IPS-18c (cell line): Measurements from ENCODE around the gene RUNX2.

Source experiments
- H3K4me3 ChIP-seq: 2 replicates; pipeline ENCODE4 v1.7.0; 2013; ENCODE audit warnings: low read depth, mild to moderate bottlenecking, low read length, moderate library complexity; ENCODE audit not compliant: insufficient read depth
- H3K9me3 ChIP-seq: one replicate; pipeline ENCODE4 v1.6.1; 2013; ENCODE audit warnings: mild to moderate bottlenecking, low read length, moderate library complexity; ENCODE audit not compliant: control insufficient read depth, insufficient read depth

RUNX2 gene

DNA sequence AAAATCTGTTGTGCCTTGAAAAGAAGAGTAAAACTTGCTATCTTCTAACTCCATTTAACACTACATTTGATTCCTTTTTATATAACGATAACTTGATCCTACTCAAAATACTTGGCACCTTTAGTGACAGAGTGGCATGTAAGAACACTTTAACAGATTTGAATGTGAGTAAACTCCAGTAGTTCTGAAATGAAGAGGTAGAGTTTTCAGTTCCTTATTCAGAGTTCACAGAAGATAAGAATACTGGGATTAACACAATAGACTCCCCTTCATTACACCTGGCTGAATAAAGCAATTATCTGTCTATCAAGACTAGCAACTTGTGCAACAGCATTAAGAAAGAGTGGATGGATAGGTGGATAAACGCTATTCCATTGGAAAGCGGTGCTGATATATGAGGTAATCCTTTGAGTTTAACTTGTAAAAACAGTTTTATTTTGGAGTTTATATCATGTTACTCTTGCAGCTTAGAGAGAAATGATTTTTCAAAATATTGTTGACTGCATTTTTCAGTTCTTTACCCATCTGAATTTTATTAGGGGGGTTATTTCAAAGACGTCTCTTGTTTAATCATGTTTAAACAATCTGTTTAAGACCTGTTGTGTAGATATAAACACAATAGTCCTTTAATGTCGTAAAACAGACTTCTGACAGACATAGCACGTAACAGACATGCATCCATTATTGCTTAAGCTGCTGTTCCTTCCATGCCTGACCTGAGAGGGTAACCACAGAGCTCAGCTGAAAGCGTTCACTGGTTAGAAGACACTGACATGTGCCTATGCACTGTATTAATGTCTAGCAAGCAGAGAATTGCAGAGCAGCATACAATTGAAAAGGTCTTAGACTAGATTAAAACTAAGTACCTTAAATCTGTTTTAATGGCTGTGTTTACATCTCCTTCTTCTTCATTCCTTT lies 152.0 kb downstream of the RUNX2 start:
- H3K4me3 ChIP-seq = no peak overlapping the region

DNA sequence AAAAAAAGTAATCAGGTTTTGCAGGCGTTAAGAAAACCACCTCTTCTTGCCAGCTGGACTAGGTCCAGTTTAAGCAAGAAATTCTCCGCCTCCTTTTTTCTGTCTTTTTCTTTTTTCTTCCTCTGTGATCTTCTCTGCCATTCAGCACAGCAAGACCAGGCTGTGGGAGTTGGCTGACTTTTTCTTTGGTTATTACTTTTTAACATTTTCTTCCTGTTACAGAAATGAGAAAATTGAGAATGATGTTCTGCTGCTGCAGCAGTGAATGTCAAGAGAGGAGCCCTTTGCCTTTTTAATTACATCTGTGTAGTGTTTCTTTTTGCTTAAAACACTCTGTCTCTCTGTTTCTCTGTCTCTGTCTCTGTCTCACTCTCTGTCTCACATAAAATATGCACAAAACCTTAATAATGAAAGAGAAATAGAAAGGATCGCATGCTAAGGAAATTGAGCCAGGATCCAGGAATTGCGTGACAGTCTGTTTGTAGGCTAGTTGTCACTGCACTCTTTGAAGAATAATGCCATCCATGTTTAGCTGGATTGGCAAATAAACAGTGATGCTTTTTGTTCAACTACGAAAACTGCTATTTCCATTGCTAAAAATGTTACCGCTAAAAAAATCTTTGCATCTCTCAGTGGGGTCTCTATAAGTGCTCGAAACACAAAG lies 152.8 kb downstream of the RUNX2 start:
- Histone ChIP-seq H3K9me3 (no peaks in the 10 kb centered on the region), H3K4me3 (no peak overlapping the region)

More for the DNA sequence above, 152.0 kb downstream of the RUNX2 start:
- no peaks in the 10 kb centered on the region for H3K9me3 ChIP-seq

DNA sequence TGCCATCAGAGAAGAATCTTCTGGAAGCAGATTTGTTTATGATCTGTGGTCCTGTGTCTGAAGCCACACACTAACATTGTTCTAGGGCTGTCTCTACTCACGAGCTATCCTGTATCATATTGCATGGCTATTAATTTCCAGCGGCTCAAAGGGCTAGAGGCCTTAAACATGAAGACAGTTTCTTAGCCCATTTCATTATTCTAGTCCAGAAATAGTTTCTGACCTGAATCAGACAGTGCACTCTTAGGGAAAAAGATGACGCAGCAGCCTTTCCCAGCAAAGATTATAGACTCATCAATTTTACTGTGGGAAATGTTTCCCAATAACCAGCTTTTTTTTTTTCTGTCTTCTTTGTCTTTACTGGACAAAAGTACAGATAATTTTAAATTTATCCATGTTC lies 154.9 kb downstream of the RUNX2 start:
- Histone ChIP-seq H3K4me3 (no peak overlapping the region), H3K9me3 (no peaks in the 10 kb centered on the region)

DNA sequence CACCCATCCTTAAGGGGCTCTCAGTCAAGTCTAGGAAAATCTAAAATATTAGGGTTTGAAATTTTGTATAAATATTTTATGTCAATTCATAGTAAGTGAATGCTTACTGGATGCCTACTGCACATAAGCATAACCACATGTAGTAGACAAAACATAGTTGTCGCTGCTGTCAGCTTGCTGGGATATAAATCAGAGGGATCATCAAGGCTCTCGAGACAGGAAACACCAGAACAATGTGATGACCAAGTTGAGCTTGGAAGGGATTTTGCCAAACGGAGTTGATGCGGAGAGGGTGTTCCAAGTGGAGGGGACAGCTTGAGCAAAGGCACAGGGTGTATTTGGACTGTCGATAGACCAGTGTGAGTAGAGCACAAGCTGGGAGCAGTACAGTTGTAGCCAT lies 155.4 kb downstream of the RUNX2 start:
- Histone ChIP-seq H3K9me3 (no peaks in the 10 kb centered on the region), H3K4me3 (no peak overlapping the region)

DNA sequence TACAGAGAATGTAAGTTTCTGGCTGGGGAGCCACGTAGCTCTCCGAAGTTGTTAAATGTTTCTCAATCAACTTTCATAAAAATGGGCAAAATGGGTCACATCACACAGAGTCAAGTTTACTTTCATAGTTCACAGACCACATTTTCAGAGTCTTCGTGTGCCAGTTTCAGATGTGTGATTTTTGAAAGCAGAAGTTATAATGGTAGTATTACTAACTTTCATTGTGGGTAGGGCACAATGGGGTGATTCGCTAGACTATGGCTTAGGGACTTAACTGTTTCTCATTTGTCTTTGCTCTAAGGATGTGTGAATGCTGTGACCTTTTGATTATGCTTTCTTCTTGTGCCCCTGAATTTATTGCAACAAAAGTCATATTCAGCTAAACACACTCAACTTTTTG lies 158.6 kb downstream of the RUNX2 start:
- H3K4me3 ChIP-seq = no peak overlapping the region
- no peaks in the 10 kb centered on the region for H3K9me3 ChIP-seq

DNA sequence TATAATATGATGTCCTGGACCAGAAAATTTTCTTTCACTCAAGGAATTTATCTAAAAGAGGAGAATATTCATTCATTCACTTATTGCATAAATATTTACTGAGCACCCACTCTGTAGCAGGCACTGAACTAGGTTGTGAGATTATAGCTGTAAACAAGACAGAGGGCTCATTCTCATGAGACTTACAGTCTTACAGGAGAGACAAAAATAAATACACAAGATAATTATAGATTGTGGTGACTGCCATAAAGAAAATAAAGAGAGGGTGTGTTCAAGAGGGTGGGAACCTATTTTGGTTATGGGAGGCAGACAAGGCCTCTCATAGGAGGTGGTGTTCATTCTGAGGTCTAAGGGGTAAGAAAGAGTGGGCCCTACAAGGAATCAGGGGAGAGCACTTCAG lies 159.5 kb downstream of the RUNX2 start:
- Histone ChIP-seq H3K9me3 (no peaks in the 10 kb centered on the region), H3K4me3 (no peak overlapping the region)

DNA sequence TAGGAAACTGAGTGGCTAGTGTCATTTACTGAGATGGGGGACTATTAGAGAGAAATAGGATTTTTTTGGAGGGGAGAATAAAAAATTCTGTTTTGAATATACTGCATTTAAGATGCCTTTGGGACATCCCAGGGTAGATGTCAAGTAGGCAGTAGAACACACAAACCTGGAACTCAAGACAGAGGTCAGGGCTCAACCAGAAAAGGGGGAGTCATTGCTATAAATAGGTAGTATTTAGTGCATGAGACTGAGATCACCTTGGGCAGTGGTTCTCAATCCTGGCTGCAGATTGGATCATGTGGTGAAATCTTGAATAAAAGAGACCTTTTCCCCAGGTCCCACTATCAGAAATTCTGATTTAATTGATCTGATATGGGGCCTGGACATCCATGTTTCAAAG lies 160.1 kb downstream of the RUNX2 start:
- no peaks in the 10 kb centered on the region for H3K9me3 ChIP-seq
- H3K4me3 ChIP-seq = no peak overlapping the region

DNA sequence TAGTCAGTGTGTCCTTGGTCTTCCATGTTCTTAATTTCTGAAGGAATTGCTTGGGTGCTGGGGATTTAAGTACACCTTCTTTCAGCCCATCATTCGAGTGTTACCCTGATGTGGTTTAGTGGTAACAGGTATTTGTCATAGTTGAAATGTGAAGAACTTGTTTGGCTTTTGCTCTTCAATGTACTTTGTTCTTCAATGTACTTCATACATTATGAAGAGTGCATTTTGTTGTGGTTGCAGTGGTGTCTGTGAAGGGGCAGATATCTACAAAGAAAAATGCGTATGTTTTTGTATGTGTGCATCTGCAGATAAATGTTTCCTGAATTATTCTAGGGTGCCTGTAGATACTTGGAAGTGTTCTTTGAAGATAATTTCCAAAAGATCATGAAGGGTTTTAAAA lies 160.8 kb downstream of the RUNX2 start:
- no peaks in the 10 kb centered on the region for H3K9me3 ChIP-seq
- H3K4me3 ChIP-seq = no peak overlapping the region

DNA sequence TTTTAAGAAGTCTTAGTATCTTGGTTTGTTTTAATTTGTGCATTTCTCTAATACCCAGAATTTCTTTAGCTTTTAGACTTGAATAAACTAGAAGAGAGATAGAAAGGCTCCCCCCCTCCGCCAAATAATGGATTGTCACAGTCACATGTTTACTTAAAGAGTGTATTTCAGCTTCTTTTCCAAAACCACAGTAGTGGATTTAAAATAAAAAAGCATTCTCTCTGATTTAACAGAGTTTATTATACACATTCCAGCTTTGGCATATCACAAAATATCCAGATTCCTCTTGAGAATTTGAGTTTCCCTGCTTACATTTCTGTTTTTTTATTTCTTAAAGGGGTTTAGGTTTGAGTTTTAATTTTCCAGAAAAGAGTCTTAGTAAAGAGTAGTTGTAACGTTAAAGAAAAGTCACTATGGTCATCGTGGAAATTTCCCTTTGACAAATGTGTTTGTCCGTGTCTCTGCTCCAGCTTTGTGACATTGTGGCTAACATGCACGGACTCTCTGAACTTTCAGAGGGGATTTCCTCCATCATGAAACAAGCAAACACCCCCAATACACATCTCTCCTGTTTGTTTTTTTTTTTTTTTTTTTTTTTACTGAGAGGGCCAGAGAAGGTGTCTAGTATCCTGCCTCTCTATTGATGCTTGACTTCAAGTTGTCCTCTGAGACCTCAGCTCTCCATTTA lies 163.1 kb downstream of the RUNX2 start:
- H3K9me3 ChIP-seq = no peaks in the 10 kb centered on the region

DNA sequence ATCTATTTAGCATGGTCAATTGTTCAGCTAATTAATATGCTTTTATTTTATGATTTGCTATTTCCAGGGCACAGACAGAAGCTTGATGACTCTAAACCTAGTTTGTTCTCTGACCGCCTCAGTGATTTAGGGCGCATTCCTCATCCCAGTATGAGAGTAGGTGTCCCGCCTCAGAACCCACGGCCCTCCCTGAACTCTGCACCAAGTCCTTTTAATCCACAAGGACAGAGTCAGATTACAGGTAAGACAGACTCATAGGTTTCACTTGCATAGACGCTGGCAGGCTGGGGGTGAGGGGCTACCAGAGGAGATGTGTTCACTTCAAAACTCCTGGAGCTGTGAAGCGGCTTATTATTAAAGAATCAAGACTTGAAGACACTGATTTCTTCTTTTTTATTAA lies 163.7 kb downstream of the RUNX2 start:
- no peak overlapping the region for H3K4me3 ChIP-seq
- H3K9me3 ChIP-seq = no peaks in the 10 kb centered on the region

More for the DNA sequence above, 163.1 kb downstream of the RUNX2 start:
- no peak overlapping the region for H3K4me3 ChIP-seq

DNA sequence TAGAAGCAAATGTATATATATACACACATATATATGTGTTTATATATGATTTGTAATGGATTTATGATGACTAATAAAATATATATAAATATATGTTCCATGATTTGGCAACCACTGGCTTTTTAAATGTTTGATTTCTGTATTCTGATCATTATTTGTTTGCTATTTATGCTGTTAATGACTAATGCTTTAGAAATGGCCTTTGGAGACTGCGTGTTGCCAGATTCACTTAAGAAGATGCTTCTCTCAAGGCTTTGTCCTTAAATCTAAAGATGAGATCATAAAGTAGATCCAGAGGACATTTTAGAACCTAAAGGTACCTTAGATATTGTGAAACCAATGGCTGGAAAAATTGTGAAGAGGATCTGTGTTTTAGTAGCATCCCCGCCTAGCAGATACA lies 165.6 kb downstream of the RUNX2 start:
- no peak overlapping the region for H3K4me3 ChIP-seq
- H3K9me3 ChIP-seq = no peaks in the 10 kb centered on the region

DNA sequence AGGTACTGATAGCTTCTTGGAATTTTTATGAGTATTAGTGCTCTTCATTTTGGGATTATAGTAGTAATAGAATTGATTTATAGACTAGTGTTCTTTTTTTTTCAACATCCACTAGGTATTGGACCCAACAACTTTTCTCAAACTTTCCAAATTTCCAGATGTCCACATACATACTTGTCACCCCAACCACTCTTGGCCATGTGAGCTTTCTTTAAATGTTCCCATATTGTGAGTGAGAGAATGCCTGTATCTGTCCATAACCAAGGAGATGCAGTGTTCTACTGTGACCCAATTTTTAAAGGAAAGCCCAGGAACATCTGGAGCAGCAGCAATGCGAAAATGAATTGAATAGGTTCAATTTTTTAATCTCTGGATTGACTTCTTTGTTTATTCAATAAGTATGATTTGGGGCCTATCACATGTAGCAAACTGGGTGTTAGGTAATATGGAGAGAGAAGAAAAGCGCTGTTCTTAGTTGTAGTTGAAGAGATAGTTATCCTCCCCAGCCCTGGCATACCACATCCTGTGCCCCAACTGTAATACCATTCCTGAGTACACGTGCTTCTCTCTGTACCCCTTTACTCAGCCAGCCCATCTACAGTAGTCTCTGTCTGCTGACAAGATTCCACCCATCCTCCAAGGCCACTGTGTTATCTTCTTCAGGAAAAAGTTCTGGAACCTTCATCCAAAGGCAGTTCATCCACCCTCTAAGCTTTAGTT lies 166.4 kb downstream of the RUNX2 start:
- no peaks in the 10 kb centered on the region for H3K9me3 ChIP-seq
- H3K4me3 ChIP-seq = no peak overlapping the region

DNA sequence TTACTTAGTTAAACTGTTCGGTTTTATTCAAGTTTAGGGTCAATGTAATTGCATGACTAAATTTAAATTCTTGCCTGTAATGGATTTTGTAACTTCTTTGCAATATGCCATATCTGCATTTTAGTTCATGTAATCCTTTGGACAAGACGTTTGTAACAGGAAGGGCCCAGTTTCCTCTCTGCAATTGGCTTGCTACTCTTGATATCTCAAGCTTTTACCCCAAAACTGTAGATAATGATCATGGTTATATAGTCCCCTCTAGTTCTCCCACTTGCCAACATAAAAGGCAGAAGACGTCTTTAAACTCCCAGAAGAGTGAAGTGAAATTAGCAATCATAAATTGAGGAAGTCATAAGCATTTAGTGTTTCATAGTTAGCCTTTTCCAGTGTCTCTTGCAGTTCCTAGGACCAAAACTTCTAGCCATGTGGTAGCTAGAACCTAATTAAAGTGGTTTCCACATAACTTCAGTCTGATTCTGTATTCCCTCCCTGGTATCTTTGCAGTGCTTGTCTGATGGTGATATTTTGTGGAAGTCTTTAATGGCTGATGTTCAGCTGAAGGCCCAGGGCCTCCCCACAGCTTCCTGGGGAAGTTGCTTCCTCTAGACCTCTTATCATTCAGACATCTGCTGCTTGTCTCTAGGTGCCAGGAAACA lies 167.4 kb downstream of the RUNX2 start:
- H3K4me3 ChIP-seq = no peak overlapping the region
- no peaks in the 10 kb centered on the region for H3K9me3 ChIP-seq

DNA sequence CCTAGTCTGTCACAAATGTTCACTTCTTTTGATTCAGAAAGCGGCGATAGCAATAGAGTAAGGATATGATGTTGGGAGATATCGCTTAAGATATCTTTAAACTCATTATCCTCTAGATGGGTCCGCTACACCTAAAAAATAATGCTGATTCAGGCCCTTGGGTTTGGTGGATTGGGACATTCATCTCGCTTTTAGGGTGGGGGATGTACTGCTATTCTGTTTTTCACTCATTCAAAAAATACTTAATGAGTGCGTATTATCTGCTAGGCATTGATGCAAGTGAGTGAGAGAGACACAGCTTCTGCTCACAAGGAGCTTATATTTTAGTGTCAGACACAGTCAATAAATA lies 167.9 kb downstream of the RUNX2 start:
- H3K9me3 ChIP-seq = no peaks in the 10 kb centered on the region
- H3K4me3 ChIP-seq = no peak overlapping the region

DNA sequence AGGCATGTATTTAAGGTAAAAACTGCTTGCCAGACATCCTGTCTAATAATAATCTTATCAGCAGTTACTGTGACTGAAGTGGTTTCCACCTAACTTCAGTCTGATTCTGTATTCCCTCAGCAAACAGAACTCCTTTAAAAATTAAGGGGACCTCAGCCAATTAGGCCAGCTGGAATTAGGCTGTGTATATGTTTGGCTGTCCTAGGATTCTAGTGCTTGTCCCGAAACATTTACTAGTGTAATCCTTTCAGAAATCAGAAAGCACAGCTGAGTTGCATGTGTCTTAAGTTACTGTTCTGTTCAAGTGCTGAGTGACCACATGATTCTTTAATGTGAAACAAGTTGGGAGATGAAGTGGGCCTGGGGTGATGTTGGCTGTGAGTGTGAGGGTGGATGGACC lies 170.5 kb downstream of the RUNX2 start:
- H3K4me3 ChIP-seq = no peak overlapping the region
- no peaks in the 10 kb centered on the region for H3K9me3 ChIP-seq

DNA sequence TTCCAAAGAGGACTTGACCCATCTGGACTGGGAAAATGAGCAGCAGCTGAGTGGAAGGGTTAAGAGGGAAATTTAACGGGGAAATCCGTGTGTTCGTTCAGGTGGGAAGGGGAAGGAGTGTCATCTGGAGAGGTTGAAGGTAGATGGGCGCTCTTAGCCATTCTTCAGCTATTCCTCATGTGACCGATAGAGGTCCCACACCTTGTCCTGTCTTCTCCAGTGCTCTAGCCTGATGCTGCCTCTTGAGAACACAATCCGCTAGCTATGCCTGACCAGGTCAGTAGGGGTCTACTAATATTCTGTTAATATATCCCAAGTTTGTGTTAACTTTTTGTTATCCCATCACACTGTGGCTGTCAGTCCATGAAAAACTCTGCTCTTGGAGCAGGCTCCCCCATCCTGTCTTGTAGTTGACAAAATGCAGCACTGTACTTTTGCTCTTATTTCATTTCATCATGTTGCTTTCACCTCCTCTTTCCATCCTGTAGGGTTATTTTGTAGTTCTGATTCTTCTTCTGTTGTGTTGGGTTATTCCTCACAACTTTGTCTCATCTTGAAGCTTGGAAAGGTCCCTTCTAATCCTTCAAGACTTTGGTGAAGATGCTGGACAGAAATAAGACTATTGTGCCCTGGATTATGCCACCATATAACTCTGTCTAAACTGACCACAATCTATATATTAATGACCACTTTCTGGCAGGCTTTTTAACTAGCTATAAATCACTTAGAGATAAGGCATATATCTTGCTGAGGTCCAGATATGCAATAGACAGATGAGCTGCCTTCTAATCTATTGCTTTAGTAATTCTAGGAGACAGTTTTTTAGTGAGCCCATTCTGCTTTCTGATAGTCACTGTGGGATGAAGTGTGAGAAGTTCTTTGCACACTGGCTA lies 173.0 kb downstream of the RUNX2 start:
- no peaks in the 10 kb centered on the region for H3K9me3 ChIP-seq
- H3K4me3 ChIP-seq = no peak overlapping the region
